ENCODE results near the gene MSANTD3. TPM values are rescaled to one million over a fixed set of nuclear protein-coding genes. Genes with fewer than 3 reads are reported as not detected.

Gene MSANTD3
- total and polyA plus RNA-seq, 2 of the 4 experiments (the other 2 are of a cell fraction): 45.5 to 55.9 TPM

GRCh38 chr9:100455470-100455869 is 28.5 kb downstream of the MSANTD3 start:
- no peak overlapping the region for H2BK15ac ChIP-seq (ENCODE audit: low read depth, low read length)
- TF ChIP-seq CEBPB (IDR thresholded peaks at IDR 0.05; ENCODE audit: low read depth, low read length): 0 out of 2 replicates have a peak, but pooled peaks have one; percentile 16
- no peak for TF ChIP-seq RCOR1 (IDR thresholded peaks at IDR 0.05; ENCODE audit: insufficient replicate concordance, low read length)
- POLR2A ChIA-PET (ENCODE audit: unreplicated experiment): no interaction called here
- in situ Hi-C loops (cut with MboI; ENCODE audit: low sequenced_read_pairs): loop anchor here (10.0 kb wide), 1 partner anchor 129 kb away; no protein-coding TSS in a partner anchor
- peaks cover 18% of the 10 kb centered on the region; the same call in 1 of the 2 replicates for H3K9me1 ChIP-seq (ENCODE audit: insufficient read depth, low read length)
- H2AK5ac ChIP-seq (ENCODE audit: low read depth, low read length): no peak overlapping the region
- no peak overlapping the region for H4K91ac ChIP-seq (ENCODE audit: insufficient read depth, low read depth, low read length)
- H2AFZ ChIP-seq (replicated peaks; ENCODE audit: low read length, poor library complexity): no peak overlapping the region
- dilution Hi-C loops (cut with HindIII; ENCODE audit: low sequenced_read_pairs, unreplicated experiment): no loop called here
- CTCF ChIA-PET: no interaction called here
- H3K9ac ChIP-seq (ENCODE audit: low read depth, low read length): no peak overlapping the region
- H3K14ac ChIP-seq (replicated peaks; ENCODE audit: low read depth, low read length): peak overlapping the region; percentile 29; the same call in 1 of the 2 replicates
- no peak overlapping the region for H3K4me3 ChIP-seq (ENCODE audit: insufficient read depth, low read depth, low read length)
- ATAC-seq (ENCODE audit: low read depth) (peak; percentile 73), DNase-seq (peak; percentile 63)
- H3K4me1 ChIP-seq (ENCODE audit: control insufficient read depth, insufficient read depth, low read length): peaks cover 3% of the 10 kb centered on the region; the same call in 1 of the 2 replicates
- H2BK20ac ChIP-seq (ENCODE audit: low read depth, low read length): no peak overlapping the region
- H2BK120ac ChIP-seq (ENCODE audit: low read depth, low read length): no peak overlapping the region
- peaks cover 31 to 61% of the 10 kb centered on the region in 2 experiments for H3K79me1 ChIP-seq (ENCODE audit: low read depth in 1 of 2, low read length in 2 of 2)
- H2BK5ac ChIP-seq (ENCODE audit: low read depth, low read length, poor library complexity, severe bottlenecking): no peak overlapping the region
- BruUV-seq (replicated peaks): no TSS peak
- peak overlapping the region; percentile 22 for H2AK9ac ChIP-seq (replicated peaks; ENCODE audit: low read depth, low read length, poor library complexity)
- H4K5ac ChIP-seq (ENCODE audit: low read depth, low read length): no peak overlapping the region
- H3K27me3 ChIP-seq (ENCODE audit: control insufficient read depth, insufficient read depth, low read length): no peaks in the 10 kb centered on the region
- intact Hi-C loops (cut with micrococcal nuclease): no loop called here
- H3K4me2 ChIP-seq (ENCODE audit: low read depth, low read length): no peak overlapping the region
- H3K23ac ChIP-seq (ENCODE audit: low read depth, low read length): no peak overlapping the region
- H3K4ac ChIP-seq (ENCODE audit: low read depth, low read length): no peak overlapping the region
- peaks cover 25% of the 10 kb centered on the region for H3K36me3 ChIP-seq (ENCODE audit: control insufficient read depth, insufficient read depth, low read length)
- H3K18ac ChIP-seq (ENCODE audit: low read depth, low read length): no peak overlapping the region
- no peak overlapping the region for H3K56ac ChIP-seq (ENCODE audit: extremely low read depth, insufficient read depth, low read length)
- no peak overlapping the region for H3K27ac ChIP-seq (ENCODE audit: insufficient read depth, low read length)
- H3K9me3 ChIP-seq (ENCODE audit: control insufficient read depth, insufficient read depth, low read length): peaks cover 2% of the 10 kb centered on the region; the same call in 1 of the 2 replicates
- H4K20me1 ChIP-seq (ENCODE audit: insufficient read depth, low read length): peaks cover 15% of the 10 kb centered on the region
- no peak overlapping the region for H4K8ac ChIP-seq (ENCODE audit: low read depth in 2 of 2, low read length in 2 of 2)
